Upper lobe of left lung (tissue), 6 donors: ENCODE results near the gene INSRR. TPM values are rescaled to one million over a fixed set of nuclear protein-coding genes. Genes with fewer than 3 reads are reported as not detected.

Source experiments
- ATAC-seq, 2 donors: fragments of 200-7000 bp; cut with Tn5 transposase; one replicate each; pipeline ENCODE4 v1.9.1; 2022; ENCODE audit warnings: mild to moderate bottlenecking in 2 of 2, moderate library complexity in 2 of 2; ENCODE audit not compliant: low FRiP score in 2 of 2
- DNase-seq, 2 donors: peaks; one replicate each; pipeline ENCODE4 v3.0.0-alpha.2; 2019 to 2020
- H3K27ac ChIP-seq, 4 donors: fragments of 200-600 bp; sonication (generic); one replicate each; pipeline ENCODE4 v1.5.1; 2016 to 2019
- H3K27me3 ChIP-seq, 4 donors: fragments of 200-600 bp; sonication (generic); one replicate each; pipeline ENCODE4 v1.5.1; 2017 to 2019
- H3K36me3 ChIP-seq, 4 donors: fragments of 200-600 bp; sonication (generic); one replicate each; pipeline ENCODE4 v1.5.1; 2016 to 2019
- H3K4me1 ChIP-seq, 4 donors: fragments of 200-600 bp; sonication (generic); one replicate each; pipeline ENCODE4 v1.5.1; 2018 to 2019
- H3K4me3 ChIP-seq, 4 donors: fragments of 200-600 bp; sonication (generic); one replicate each; pipeline ENCODE4 v1.5.1; 2017 to 2019; ENCODE audit warnings: mild to moderate bottlenecking in 2 of 4, moderate library complexity in 1 of 4
- H3K9me3 ChIP-seq, 4 donors: fragments of 200-600 bp; sonication (generic); one replicate each; pipeline ENCODE4 v1.5.1; 2018 to 2019
- EP300 ChIP-seq, 4 donors: sonication (generic); formaldehyde crosslinking; IDR thresholded peaks; one replicate each; pipeline ENCODE4 v1.5.1; 2017; ENCODE audit warnings: antibody characterized with exemption in 4 of 4, control low read depth in 2 of 4
- POLR2A ChIP-seq, 4 donors: fragments of 450-650 bp; IDR thresholded peaks; one replicate each; pipeline ENCODE4 v1.5.1; 2016 to 2017; ENCODE audit warnings: antibody characterized with exemption in 4 of 4, mild to moderate bottlenecking in 2 of 4
- POLR2AphosphoS5 ChIP-seq, 2 donors: sonication (generic); formaldehyde crosslinking; IDR thresholded peaks; one replicate each; pipeline ENCODE4 v1.5.1; 2017; ENCODE audit warnings: antibody characterized with exemption in 2 of 2
- WGBS, 2 donors: methylation state at CpG; one replicate each; pipeline ENCODE4 v1.1.5; 2017 to 2018; 5-methylcytosine and 5-hydroxymethylcytosine counted together
- total RNA-seq, 6 donors: library from RNA; depleted of rRNA in 4 of 6; stranded (reverse); fragments of >200 nt in 4 of 6; gene quantifications; one replicate each; pipeline versions ENCODE4 v1.1.0 to v1.2.1, GENCODE V29; 2016 to 2021
- TF ChIP-seq, protein P1 (sequence below), 6 experiments: fragments of 450-650 bp in 4 of 6; fragments of 200-600 bp in 2 of 6; sonication (generic) in 2 of 6; IDR thresholded peaks; one replicate each; pipeline ENCODE4 v1.5.1; 2016 to 2019; ENCODE audit warnings: antibody characterized with exemption in 6 of 6
- donor health status: DM: no; HTN: no; CAD: no; lungs with moderate emphysema.
- donor health status: DM: no; HTN: yes; CAD: no; lungs with severe emphysema.

Gene INSRR
- total RNA-seq, 6 donors from 2014 or later, result 0.03 to 0.22 TPM; not detected in 4

DNA sequence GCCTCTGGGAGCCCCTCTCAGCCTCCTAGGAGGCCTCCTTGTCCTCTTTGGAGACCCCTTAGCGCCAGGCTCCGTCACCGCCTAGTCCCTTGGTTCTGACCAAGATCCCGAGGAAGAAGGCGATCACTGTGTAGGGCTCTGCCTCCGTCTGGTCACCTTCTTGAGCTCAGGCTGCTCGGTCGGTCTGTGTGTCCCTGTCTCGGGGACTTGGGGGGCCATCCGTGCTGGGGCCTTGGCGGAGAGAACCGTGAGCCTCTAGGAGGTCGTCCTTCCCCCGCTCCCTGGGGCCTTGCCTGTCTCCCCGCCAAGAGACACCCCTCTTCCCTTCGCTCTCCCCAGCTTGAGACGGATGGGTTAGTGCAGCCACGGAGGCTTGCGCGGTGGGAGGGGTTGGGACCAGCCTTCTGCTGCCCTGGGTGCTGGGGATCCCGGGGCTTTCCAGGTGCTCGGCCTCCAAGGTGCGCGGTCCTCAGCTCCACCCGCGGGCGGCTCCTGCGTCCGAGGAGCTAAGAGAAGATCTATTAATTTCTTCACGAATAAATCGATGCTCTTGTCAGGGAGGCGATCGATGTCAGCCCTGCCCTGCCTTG, 701 bp upstream of the INSRR start:
- H3K9me3 ChIP-seq, result no peaks in the 10 kb centered on the region
- TF ChIP-seq, protein P1, sequence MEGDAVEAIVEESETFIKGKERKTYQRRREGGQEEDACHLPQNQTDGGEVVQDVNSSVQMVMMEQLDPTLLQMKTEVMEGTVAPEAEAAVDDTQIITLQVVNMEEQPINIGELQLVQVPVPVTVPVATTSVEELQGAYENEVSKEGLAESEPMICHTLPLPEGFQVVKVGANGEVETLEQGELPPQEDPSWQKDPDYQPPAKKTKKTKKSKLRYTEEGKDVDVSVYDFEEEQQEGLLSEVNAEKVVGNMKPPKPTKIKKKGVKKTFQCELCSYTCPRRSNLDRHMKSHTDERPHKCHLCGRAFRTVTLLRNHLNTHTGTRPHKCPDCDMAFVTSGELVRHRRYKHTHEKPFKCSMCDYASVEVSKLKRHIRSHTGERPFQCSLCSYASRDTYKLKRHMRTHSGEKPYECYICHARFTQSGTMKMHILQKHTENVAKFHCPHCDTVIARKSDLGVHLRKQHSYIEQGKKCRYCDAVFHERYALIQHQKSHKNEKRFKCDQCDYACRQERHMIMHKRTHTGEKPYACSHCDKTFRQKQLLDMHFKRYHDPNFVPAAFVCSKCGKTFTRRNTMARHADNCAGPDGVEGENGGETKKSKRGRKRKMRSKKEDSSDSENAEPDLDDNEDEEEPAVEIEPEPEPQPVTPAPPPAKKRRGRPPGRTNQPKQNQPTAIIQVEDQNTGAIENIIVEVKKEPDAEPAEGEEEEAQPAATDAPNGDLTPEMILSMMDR (IDR thresholded peaks at IDR 0.05), result no peak
- TF ChIP-seq POLR2AphosphoS5 (IDR thresholded peaks at IDR 0.05), result no peak
- no peak for TF ChIP-seq EP300 (IDR thresholded peaks at IDR 0.05)
- no peak for TF ChIP-seq POLR2A (IDR thresholded peaks at IDR 0.05)
- ATAC-seq, result peak in 1 of 2 donors; percentile 45
- H3K27ac ChIP-seq, result no peak overlapping the region
- H3K4me3 ChIP-seq, result peak overlapping the region in 3 of 4 donors; percentile 21 to 37 (median 37)
- H3K27me3 ChIP-seq, result peaks cover 0 to 41% (median 27%) of the 10 kb centered on the region in 4 donors
- H3K36me3 ChIP-seq, result no peaks in the 10 kb centered on the region
- 0 to 5% methylated on average over 10 to 28 of the region's 33 CpGs for WGBS, 2 donors
- peaks cover 25 to 27% (median 26%) of the 10 kb centered on the region in 4 donors for H3K4me1 ChIP-seq
- DNase-seq, result no peak

DNA sequence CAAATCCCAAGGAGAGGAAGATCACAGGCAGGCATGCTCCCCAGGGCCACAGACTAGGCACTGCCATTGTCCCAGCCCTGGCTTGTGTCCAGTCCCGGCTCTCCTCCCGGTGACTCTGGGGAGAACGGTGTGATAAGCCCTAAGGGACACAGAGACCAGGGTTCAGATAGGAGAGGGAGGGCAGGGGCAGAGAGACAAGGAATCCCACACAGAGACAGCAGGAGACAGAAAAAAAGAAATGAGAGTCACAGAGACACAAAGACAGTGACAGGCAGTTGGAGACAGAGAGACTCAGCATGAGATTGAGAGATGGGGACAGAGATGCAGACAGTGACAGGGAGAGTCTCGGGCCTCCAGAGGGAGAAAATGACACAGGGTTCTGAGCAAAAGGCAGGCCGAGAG, 361 bp downstream of the INSRR start:
- DNase-seq (no peak), ATAC-seq (no peak)
- peaks cover 0 to 41% (median 27%) of the 10 kb centered on the region in 4 donors for H3K27me3 ChIP-seq
- H3K27ac ChIP-seq, result no peak overlapping the region
- peaks cover 25 to 27% (median 26%) of the 10 kb centered on the region in 4 donors for H3K4me1 ChIP-seq
- no peaks in the 10 kb centered on the region for H3K36me3 ChIP-seq
- H3K9me3 ChIP-seq, result no peaks in the 10 kb centered on the region
- TF ChIP-seq POLR2A (IDR thresholded peaks at IDR 0.05), result no peak
- TF ChIP-seq, protein P1 (IDR thresholded peaks at IDR 0.05), result no peak
- WGBS, 2 donors, result 20 to 32% methylated on average over 5 of the region's 5 CpGs
- H3K4me3 ChIP-seq, result peak overlapping the region in 1 of 4 donors; percentile 37

DNA sequence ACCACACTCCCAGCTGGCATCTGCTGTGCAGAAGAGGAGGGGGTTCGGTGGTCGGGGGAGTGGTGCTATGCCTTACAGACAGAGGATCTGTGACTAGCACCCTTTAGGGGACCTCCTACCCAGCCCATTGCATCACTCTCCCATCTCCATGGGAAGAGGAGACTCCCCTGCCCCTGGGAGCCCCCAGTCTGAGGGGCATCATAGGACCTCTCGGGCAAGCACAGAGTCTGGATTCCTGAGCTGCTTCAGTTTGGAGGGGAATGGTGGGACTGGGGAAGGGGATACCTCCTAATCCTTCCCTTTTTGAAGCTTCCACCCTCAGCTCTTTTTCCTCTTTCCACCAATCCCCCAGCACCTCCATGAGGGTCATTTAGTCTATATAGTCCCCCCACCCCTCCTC, 1.4 kb downstream of the INSRR start:
- Histone ChIP-seq H3K9me3 (no peaks in the 10 kb centered on the region), H3K27me3 (peaks cover 0 to 38% (median 26%) of the 10 kb centered on the region in 4 donors), H3K36me3 (no peaks in the 10 kb centered on the region), H3K4me3 (no peak overlapping the region), H3K27ac (no peak overlapping the region), H3K4me1 (peaks cover 25 to 27% (median 26%) of the 10 kb centered on the region in 4 donors)
- ATAC-seq, result no peak
- 53 to 67% methylated on average over 3 of the region's 3 CpGs for WGBS, 2 donors
- DNase-seq, result no peak
- TF ChIP-seq, protein P1 (IDR thresholded peaks at IDR 0.05), result no peak
- TF ChIP-seq EP300 (IDR thresholded peaks at IDR 0.05), result no peak
- no peak for TF ChIP-seq POLR2A (IDR thresholded peaks at IDR 0.05)
- TF ChIP-seq POLR2AphosphoS5 (IDR thresholded peaks at IDR 0.05), result no peak

DNA sequence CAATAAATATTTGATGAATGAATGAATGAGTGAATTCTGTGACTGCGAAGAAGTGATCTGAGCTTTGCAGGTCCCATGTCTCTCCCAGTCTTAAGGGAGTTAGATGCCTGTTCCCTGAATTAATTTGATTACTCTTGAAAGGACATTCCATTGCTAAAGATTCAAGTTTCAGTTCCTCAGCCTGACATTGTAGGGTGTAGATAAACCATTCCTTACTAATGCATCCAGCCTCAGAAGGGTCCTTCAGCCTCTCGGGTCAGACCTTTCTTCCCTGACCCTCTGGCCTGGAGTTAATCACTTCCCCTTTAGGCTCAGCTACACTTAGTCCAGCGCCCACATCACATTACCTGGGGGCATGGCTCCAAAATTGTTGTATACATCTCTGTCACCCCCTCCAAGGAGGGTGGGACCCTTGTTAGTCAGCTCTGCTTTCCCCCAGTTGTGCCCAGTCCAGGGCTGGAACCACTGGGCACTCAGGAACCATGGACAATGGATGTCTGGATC, 2.6 kb downstream of the INSRR start:
- TF ChIP-seq POLR2A (IDR thresholded peaks at IDR 0.05) (no peak), EP300 (IDR thresholded peaks at IDR 0.05) (no peak), POLR2AphosphoS5 (IDR thresholded peaks at IDR 0.05) (no peak)
- TF ChIP-seq, protein P1 (IDR thresholded peaks at IDR 0.05), result no peak
- H3K4me1 ChIP-seq, result peaks cover 25 to 27% (median 26%) of the 10 kb centered on the region in 4 donors
- 77 to 98% methylated on average over 2 to 3 of the region's 3 CpGs for WGBS, 2 donors
- ATAC-seq, result no peak
- H3K9me3 ChIP-seq, result no peaks in the 10 kb centered on the region
- no peaks in the 10 kb centered on the region for H3K36me3 ChIP-seq
- DNase-seq, result no peak
- H3K4me3 ChIP-seq, result no peak overlapping the region
- peaks cover 0 to 33% (median 18%) of the 10 kb centered on the region in 4 donors for H3K27me3 ChIP-seq
- no peak overlapping the region for H3K27ac ChIP-seq

DNA sequence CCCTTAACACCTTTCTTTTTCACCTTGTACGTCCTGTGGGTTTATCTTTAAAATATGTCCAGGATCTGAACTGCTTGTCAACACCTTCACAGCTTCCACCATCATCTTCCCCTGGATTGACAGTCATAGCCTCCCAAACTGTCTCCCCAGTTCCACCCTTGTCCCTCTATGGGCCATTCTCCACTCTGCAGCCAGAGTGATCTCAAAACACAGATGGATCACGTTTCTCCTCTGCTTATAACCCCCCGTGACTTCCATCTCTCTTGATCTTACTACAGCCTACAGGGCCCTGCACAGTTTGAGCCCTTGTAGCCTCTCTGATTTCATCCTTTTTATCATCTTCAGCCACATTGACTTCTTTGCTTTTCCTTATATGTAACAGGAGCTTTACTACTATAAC, 4.3 kb downstream of the INSRR start:
- Histone ChIP-seq H3K4me3 (no peak overlapping the region), H3K9me3 (no peaks in the 10 kb centered on the region), H3K36me3 (no peaks in the 10 kb centered on the region), H3K4me1 (peaks cover 9 to 11% (median 11%) of the 10 kb centered on the region in 4 donors), H3K27me3 (peaks cover 0 to 19% (median 5%) of the 10 kb centered on the region in 4 donors), H3K27ac (no peak overlapping the region)
- WGBS, 2 donors, result 42 to 64% methylated on average over 3 of the region's 3 CpGs
- ATAC-seq, result no peak
- TF ChIP-seq POLR2AphosphoS5 (IDR thresholded peaks at IDR 0.05) (no peak), POLR2A (IDR thresholded peaks at IDR 0.05) (no peak), EP300 (IDR thresholded peaks at IDR 0.05) (no peak)
- TF ChIP-seq, protein P1 (IDR thresholded peaks at IDR 0.05), result no peak
- no peak for DNase-seq
